HUES64 (cell line): ENCODE data around the gene CIAO2A. TPM values are rescaled to one million over a fixed set of nuclear protein-coding genes. Genes with fewer than 3 reads are reported as not detected.
A peak's percentile ranks its signal among the peaks of the same experiment; 100 is the strongest.

ENCODE experiments used
- H3K27ac ChIP-seq: 2 replicates; pipeline ENCODE4 v1.7.0; 2013; ENCODE audit warnings: low read depth, low read length, inconsistent platforms
- H3K27me3 ChIP-seq: 2 replicates; pipeline ENCODE4 v1.6.1; 2013; ENCODE audit warnings: mild to moderate bottlenecking, low read length; ENCODE audit not compliant: insufficient read depth
- H3K36me3 ChIP-seq: 2 replicates; pipeline ENCODE4 v1.6.1; 2013; ENCODE audit warnings: mild to moderate bottlenecking, low read length; ENCODE audit not compliant: insufficient read depth
- H3K4me1 ChIP-seq: 2 replicates; pipeline ENCODE4 v1.6.1; 2013; ENCODE audit warnings: mild to moderate bottlenecking, low read length, moderate library complexity; ENCODE audit not compliant: insufficient read depth
- H3K4me3 ChIP-seq: 2 replicates; pipeline ENCODE4 v1.5.1; 2013; ENCODE audit warnings: mild to moderate bottlenecking, low read length, moderate library complexity
- H3K9ac ChIP-seq: 2 replicates; pipeline ENCODE4 v1.6.1; 2013; ENCODE audit warnings: mild to moderate bottlenecking, low read depth, low read length
- H3K9me3 ChIP-seq: 2 replicates; pipeline ENCODE4 v1.6.1; 2013; ENCODE audit warnings: low read depth, low read length; ENCODE audit not compliant: insufficient read depth
- WGBS: fragments of 150-250, 120-280 bp; methylation state at CpG from one replicate; pipeline ENCODE4 v1.1.7; 2013; ENCODE audit warnings: missing lambda C conversion rate; 5-methylcytosine and 5-hydroxymethylcytosine counted together
- polyA plus RNA-seq, 2 experiments: library from polyadenylated mRNA; stranded (reverse); fragments of 50-300 nt; gene quantifications; one replicate each; pipeline ENCODE4 v1.2.3, GENCODE V29; 2013

CIAO2A gene, protein sequence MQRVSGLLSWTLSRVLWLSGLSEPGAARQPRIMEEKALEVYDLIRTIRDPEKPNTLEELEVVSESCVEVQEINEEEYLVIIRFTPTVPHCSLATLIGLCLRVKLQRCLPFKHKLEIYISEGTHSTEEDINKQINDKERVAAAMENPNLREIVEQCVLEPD
- 90.8 TPM for polyA plus RNA-seq (2013, experiment 1 of 2)
- polyA plus RNA-seq (2013, experiment 2 of 2): 104 TPM

GRCh38 chr15:64093627-64094417, at the start of gene CIAO2A:
TSS of gene CIAO2A (minus strand) at chr15:64093838. CDS start at chr15:64093768, 70 bp downstream.
- peak within 1 kb of the TSS; percentile 85 for H3K4me3 ChIP-seq
- no peaks in the 10 kb centered on the region for H3K9me3 ChIP-seq
- peaks cover 2% of the 10 kb centered on the region for H3K36me3 ChIP-seq
- under 1% methylated on average over 41 of the region's 41 CpGs for WGBS
- peaks cover 23% of the 10 kb centered on the region; the same call in 1 of the 2 replicates for H3K4me1 ChIP-seq
- H3K27me3 ChIP-seq: no peaks in the 10 kb centered on the region
- peak within 1 kb of the TSS; percentile 70 for H3K27ac ChIP-seq
- peak within 1 kb of the TSS; percentile 84 for H3K9ac ChIP-seq

- WGBS: 85% methylated on average over 6 of the region's 6 CpGs
- Histone ChIP-seq H3K36me3 (peaks cover 10% of the 10 kb centered on the region; the same call in 1 of the 2 replicates), H3K9me3 (no peaks in the 10 kb centered on the region), H3K4me1 (no peaks in the 10 kb centered on the region), H3K4me3 (no peak overlapping the region), H3K27ac (no peak overlapping the region), H3K9ac (no peak overlapping the region), H3K27me3 (no peaks in the 10 kb centered on the region)
These were observed 49.6 kb upstream of the CIAO2A start for GRCh38 chr15:64143276-64143675.

GRCh38 chr15:64141798-64142512, 48.3 kb upstream of the CIAO2A start:
- no peak overlapping the region for H3K27ac ChIP-seq
- WGBS: 93% methylated on average over 8 of the region's 8 CpGs
- H3K27me3 ChIP-seq: no peaks in the 10 kb centered on the region
- H3K36me3 ChIP-seq: peaks cover 23% of the 10 kb centered on the region
- no peaks in the 10 kb centered on the region for H3K4me1 ChIP-seq
- no peak overlapping the region for H3K4me3 ChIP-seq
- no peak overlapping the region for H3K9ac ChIP-seq
- no peaks in the 10 kb centered on the region for H3K9me3 ChIP-seq

GRCh38 chr15:64138331-64138941, 44.8 kb upstream of the CIAO2A start:
- Histone ChIP-seq H3K4me3 (no peak overlapping the region), H3K36me3 (peaks cover 44% of the 10 kb centered on the region), H3K27me3 (no peaks in the 10 kb centered on the region), H3K4me1 (no peaks in the 10 kb centered on the region), H3K27ac (no peak overlapping the region), H3K9me3 (no peaks in the 10 kb centered on the region), H3K9ac (no peak overlapping the region)
- WGBS: 89% methylated on average over 4 of the region's 4 CpGs

DNA sequence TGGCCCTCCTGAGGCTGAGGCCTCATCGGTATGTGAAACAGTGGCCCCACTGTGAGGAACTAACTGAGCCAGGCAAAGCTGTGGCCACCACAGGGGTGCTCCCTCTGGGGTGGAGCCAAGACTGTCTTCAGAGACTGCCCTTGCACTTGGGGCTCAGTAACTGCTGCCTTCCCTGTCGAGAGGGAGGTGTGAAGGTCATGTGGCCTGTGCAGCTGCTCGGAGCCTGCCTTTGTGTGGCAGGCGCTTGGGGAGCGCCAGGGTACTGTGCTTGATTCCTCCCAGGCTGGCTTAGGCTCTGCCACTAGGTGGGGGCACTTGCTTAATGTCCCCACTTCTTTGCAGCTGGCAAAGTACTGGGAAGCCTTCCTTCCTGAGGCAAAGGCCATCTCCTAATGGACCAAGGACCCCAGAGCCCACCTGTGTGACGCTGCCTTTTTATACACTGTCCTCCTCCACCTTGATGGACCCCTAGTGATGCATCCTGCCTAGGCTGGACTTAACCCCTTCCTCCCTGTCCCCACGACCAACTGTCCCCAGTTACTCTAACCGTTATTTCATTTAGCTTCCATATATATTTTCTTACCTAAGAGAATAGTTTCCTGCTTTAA, 43.7 kb upstream of the CIAO2A start:
- H3K4me3 ChIP-seq: no peak overlapping the region
- no peaks in the 10 kb centered on the region for H3K9me3 ChIP-seq
- peaks cover 52% of the 10 kb centered on the region for H3K36me3 ChIP-seq
- no peak overlapping the region for H3K27ac ChIP-seq
- H3K9ac ChIP-seq: no peak overlapping the region
- H3K4me1 ChIP-seq: no peaks in the 10 kb centered on the region
- H3K27me3 ChIP-seq: no peaks in the 10 kb centered on the region
- 80% methylated on average over 7 of the region's 8 CpGs for WGBS

- WGBS: 92% methylated on average over 7 of the region's 7 CpGs
- no peaks in the 10 kb centered on the region for H3K4me1 ChIP-seq
- no peak overlapping the region for H3K27ac ChIP-seq
- no peaks in the 10 kb centered on the region for H3K9me3 ChIP-seq
- H3K27me3 ChIP-seq: no peaks in the 10 kb centered on the region
- H3K36me3 ChIP-seq: peaks cover 62% of the 10 kb centered on the region
- H3K9ac ChIP-seq: no peak overlapping the region
- H3K4me3 ChIP-seq: no peak overlapping the region
These were observed 42.7 kb upstream of the CIAO2A start for GRCh38 chr15:64136347-64136746.

DNA sequence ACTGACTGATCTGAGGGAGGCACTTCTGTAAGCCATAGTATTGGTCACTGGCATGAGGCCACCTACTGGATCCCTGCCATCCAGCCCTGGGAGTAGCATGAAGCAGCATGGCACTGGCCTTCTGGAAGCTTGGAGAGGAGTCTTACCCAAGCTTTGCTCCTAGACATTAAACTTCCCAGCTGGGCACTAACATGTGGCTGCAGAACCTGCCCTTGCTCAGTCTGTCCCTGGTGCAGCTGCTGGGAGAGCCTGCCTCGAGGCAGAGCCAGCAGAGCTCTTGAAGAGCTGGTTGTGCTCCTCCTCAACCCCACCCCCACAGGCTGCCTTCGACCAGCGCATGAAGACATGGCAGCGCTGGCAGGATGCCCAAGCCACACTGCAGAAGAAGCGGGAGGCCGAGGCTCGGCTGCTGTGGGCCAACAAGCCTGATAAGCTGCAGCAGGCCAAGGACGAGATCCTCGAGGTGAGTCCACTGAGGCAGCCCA, 40.7 kb upstream of the CIAO2A start:
- no peaks in the 10 kb centered on the region for H3K9me3 ChIP-seq
- WGBS: 97% methylated on average over 9 of the region's 9 CpGs
- H3K4me1 ChIP-seq: no peaks in the 10 kb centered on the region
- H3K27me3 ChIP-seq: no peaks in the 10 kb centered on the region
- H3K9ac ChIP-seq: no peak overlapping the region
- H3K27ac ChIP-seq: no peak overlapping the region
- no peak overlapping the region for H3K4me3 ChIP-seq
- H3K36me3 ChIP-seq: peaks cover 80% of the 10 kb centered on the region

- H3K4me1 ChIP-seq: no peaks in the 10 kb centered on the region
- H3K27ac ChIP-seq: no peak overlapping the region
- WGBS: 93% methylated on average over 10 of the region's 10 CpGs
- no peaks in the 10 kb centered on the region for H3K27me3 ChIP-seq
- no peak overlapping the region for H3K4me3 ChIP-seq
- H3K36me3 ChIP-seq: peaks cover 83% of the 10 kb centered on the region
- no peaks in the 10 kb centered on the region for H3K9me3 ChIP-seq
- no peak overlapping the region for H3K9ac ChIP-seq
These were observed 40.1 kb upstream of the CIAO2A start for GRCh38 chr15:64133623-64134344.

- WGBS: 91% methylated on average over 4 of the region's 4 CpGs
- H3K9ac ChIP-seq: no peak overlapping the region
- no peaks in the 10 kb centered on the region for H3K4me1 ChIP-seq
- no peaks in the 10 kb centered on the region for H3K27me3 ChIP-seq
- H3K4me3 ChIP-seq: no peak overlapping the region
- no peaks in the 10 kb centered on the region for H3K9me3 ChIP-seq
- no peak overlapping the region for H3K27ac ChIP-seq
- H3K36me3 ChIP-seq: peaks cover 84% of the 10 kb centered on the region
These were observed 38.6 kb upstream of the CIAO2A start for GRCh38 chr15:64132217-64132616.

DNA sequence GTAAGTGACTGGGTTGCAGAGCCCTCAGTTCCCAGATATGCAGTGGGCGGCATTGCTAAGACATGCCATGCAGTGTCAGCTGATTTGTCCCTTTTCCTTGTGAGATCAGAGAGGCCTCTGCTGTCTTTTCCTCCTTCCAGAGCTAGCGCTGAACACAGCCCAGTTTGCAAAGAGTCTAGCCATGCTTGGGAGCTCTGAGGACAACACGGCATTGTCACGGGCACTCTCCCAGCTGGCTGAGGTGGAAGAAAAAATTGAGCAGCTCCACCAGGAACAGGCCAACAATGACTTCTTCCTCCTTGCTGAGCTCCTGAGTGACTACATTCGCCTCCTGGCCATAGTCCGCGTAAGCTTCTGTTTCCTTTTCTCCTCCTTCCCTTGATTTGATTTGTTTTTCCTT, 37.9 kb upstream of the CIAO2A start:
- H3K4me1 ChIP-seq: no peaks in the 10 kb centered on the region
- H3K27me3 ChIP-seq: no peaks in the 10 kb centered on the region
- no peak overlapping the region for H3K9ac ChIP-seq
- WGBS: 96% methylated on average over 7 of the region's 7 CpGs
- H3K9me3 ChIP-seq: no peaks in the 10 kb centered on the region
- no peak overlapping the region for H3K27ac ChIP-seq
- H3K36me3 ChIP-seq: peaks cover 82% of the 10 kb centered on the region
- no peak overlapping the region for H3K4me3 ChIP-seq
